ENCODE measurements around the gene LAMB1. TPM values are rescaled to one million over a fixed set of nuclear protein-coding genes. Genes with fewer than 3 reads are reported as not detected.
"Not testable (repeated sequence)": the region's sequence is repeated elsewhere in the genome, so short reads cannot be mapped to it uniquely, and the experiment has no call there.

The LAMB1 gene
- total RNA-seq, 5 donors from 2014 or later (not counting 1 experiment from before 2014, with no cell fraction given): 0.56 to 1.4 (median 1.0) TPM; not detected in 2

DNA sequence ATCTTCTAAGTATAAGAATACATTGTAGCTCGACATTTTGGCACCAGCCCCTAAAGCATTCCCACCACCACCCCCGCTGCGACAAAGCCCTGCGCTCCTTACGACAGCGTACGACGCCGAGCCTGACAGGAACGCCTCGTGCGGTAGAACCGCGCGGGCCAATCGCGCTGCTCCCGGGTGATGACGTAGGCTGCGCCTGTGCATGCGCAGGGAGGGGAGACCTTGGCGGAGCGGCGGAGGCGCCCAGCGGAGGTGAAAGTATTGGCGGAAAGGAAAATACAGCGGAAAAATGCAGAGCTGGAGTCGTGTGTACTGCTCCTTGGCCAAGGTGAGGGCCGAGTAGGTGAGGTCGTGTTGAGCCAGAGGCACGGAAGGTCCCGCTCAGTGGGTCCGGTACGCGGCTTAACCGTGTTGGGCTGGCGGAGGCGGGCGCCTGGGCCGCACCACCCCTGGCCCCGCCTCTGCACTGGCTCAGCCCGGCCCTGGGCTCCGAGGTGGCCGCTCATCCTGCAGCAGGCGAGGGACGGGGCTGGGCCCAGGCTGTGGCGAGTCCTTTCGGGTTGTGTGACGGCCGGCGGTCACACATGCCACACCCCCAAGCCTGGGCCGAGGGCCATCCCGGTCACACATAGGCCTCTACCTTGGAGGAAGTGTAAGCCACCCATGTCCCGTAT is 111.9 kb downstream of the LAMB1 start, which contains the start of gene DLD:
TSS of gene DLD (plus strand) at position 222 of the 674 bp plus-strand sequence. CDS start at position 290, 68 bp downstream.
- Histone ChIP-seq H3K4me1 (ENCODE audit: control insufficient read depth in 1 of 2, extremely low read depth in 1 of 2, insufficient read depth in 2 of 2, low read length in 2 of 2) (peaks cover 18 to 24% of the 10 kb centered on the region in 2 experiments), H3K27ac (ENCODE audit: low read length) (peak within 1 kb of the TSS; percentile 95), H3K27me3 (replicated peaks in 1 of 2; ENCODE audit: control insufficient read depth in 2 of 2, extremely low read depth in 1 of 2, insufficient read depth in 2 of 2, low read length in 1 of 2) (no peaks in the 10 kb centered on the region), H3K36me3 (ENCODE audit: control insufficient read depth in 2 of 2, extremely low read depth in 1 of 2, insufficient read depth in 1 of 2, low read length in 1 of 2) (peaks cover 0 to 20% of the 10 kb centered on the region in 2 donors), H3K4me3 (ENCODE audit: control insufficient read depth in 1 of 2, extremely low read depth in 1 of 2, low read length in 1 of 2) (peak within 1 kb of the TSS; percentile 77 to 90), H3K9me3 (no peaks in the 10 kb centered on the region)
- H3K27ac Mint-ChIP-seq: peak within 1 kb of the TSS; percentile 94 to 98
- DNase-seq (peak; percentile 84 to 97 (median 93)), ATAC-seq (replicated peaks in 1 of 4) (peak; percentile 97 to 99 (median 99))
- under 1% methylated on average over 51 of the region's 55 CpGs for WGBS (ENCODE audit: insufficient coverage)
- H3K9me3 Mint-ChIP-seq: no peaks in the 10 kb centered on the region
- peaks cover 49 to 52% (median 49%) of the 10 kb centered on the region in 3 donors for H3K4me1 Mint-ChIP-seq
- no peaks in the 10 kb centered on the region for H3K27me3 Mint-ChIP-seq
- CTCF ChIA-PET: interaction anchor here (0.8 to 4.7 kb wide), 10 partner anchors 10 to 697 kb away, joined by 3 to 30 read pairs (median 6); partner anchors contain the start of gene CBLL1 (in 1 of the 2)
- peaks cover 25% of the 10 kb centered on the region for H3K36me3 Mint-ChIP-seq
- POLR2A ChIA-PET: interaction anchor here in 1 of 2 donors (0.6 to 2.2 kb wide), 5 partner anchors 16 to 722 kb away, joined by 3 to 13 read pairs (median 5); partner anchors contain the start of genes CBLL1, DNAJB9, HBP1 and THAP5
- H3K4me3 Mint-ChIP-seq: peak within 1 kb of the TSS; percentile 96 to 98 (median 98)

DNA sequence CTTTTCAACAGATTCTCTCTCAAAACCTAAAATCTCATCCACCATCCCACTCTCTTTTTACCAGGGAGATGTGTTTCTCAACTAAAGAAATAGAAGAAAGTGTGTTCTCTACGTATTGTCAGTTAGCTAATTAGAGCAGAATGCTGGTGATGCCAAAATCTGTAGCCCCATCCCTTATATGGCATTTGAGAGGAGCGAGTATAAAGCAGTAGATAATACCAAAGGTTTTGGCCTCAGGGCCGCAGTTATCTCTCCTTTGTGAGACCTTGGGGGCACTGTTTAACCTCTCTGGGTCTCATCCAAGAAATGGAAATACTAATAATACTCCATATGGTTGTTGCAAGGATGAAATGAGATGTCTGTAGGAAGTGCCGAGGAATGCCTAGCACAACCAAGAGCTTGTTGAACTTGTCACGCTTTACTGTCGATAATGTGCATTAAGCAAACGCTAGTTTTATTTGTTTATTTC is 112.4 kb downstream of the LAMB1 start:
- peaks cover 19% of the 10 kb centered on the region for H3K36me3 Mint-ChIP-seq
- Histone ChIP-seq H3K9me3 (no peaks in the 10 kb centered on the region), H3K36me3 (ENCODE audit: control insufficient read depth in 2 of 2, extremely low read depth in 1 of 2, insufficient read depth in 1 of 2, low read length in 1 of 2) (peaks cover 0 to 20% of the 10 kb centered on the region in 2 donors), H3K4me1 (ENCODE audit: control insufficient read depth in 1 of 2, extremely low read depth in 1 of 2, insufficient read depth in 2 of 2, low read length in 2 of 2) (peaks cover 18 to 23% of the 10 kb centered on the region in 2 experiments), H3K27ac (ENCODE audit: low read length) (peak overlapping the region; percentile 95), H3K4me3 (ENCODE audit: control insufficient read depth in 1 of 2, extremely low read depth in 1 of 2, low read length in 1 of 2) (peak overlapping the region; percentile 77 to 90), H3K27me3 (replicated peaks in 1 of 2; ENCODE audit: control insufficient read depth in 2 of 2, extremely low read depth in 1 of 2, insufficient read depth in 2 of 2, low read length in 1 of 2) (no peaks in the 10 kb centered on the region)
- ATAC-seq (replicated peaks in 1 of 4) (peak; percentile 19 to 36 (median 24)), DNase-seq (peak in 2 of 35 experiments; percentile 9 to 48)
- WGBS (ENCODE audit: insufficient coverage): no CpG with 5 or more reads among the region's 7 CpGs
- H3K4me1 Mint-ChIP-seq: peaks cover 43 to 47% (median 44%) of the 10 kb centered on the region in 3 donors
- no peaks in the 10 kb centered on the region for H3K9me3 Mint-ChIP-seq
- H3K27me3 Mint-ChIP-seq: peaks cover 0 to 1% of the 10 kb centered on the region in 2 donors
- ChIA-PET POLR2A (interaction anchor here in 1 of 2 donors (0.6 to 2.2 kb wide), 5 partner anchors 14 to 679 kb away, joined by 3 to 13 read pairs (median 7); partner anchors contain the start of genes CBLL1, DNAJB9 and THAP5), CTCF (interaction anchor here (0.6 to 4.7 kb wide), 11 partner anchors 9 to 697 kb away, joined by 3 to 30 read pairs (median 4); partner anchors contain the start of gene CBLL1 (in 1 of the 2))
- peak overlapping the region; percentile 94 to 98 for H3K27ac Mint-ChIP-seq
- H3K4me3 Mint-ChIP-seq: peak overlapping the region; percentile 96 to 98 (median 98)

DNA sequence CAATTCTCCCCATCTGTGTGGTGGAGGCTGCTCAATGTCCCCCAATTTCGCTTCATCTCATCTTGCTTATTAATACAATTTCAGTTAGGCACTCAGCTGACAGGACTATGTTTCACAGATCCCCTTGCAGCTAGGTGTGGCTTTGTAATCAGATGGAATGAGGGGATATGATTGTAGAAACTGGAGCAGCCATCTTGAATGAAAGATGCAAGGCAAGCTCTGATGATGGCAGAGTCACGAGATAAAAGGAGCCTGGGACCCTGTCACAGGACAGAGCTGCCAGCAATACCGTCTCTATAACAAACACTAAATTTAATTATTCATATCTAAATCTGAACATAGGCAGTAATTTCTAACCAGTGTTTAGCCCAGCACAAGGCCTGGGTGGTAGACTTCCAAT is 113.0 kb downstream of the LAMB1 start:
- ATAC-seq (replicated peaks in 1 of 4) (no peak), DNase-seq (no peak)
- no peak overlapping the region for H3K4me3 ChIP-seq (ENCODE audit: control insufficient read depth in 1 of 2, extremely low read depth in 1 of 2, low read length in 1 of 2)
- ChIA-PET POLR2A (interaction anchor here in 1 of 2 donors (0.6 to 2.2 kb wide), 5 partner anchors 14 to 679 kb away, joined by 3 to 13 read pairs (median 7); partner anchors contain the start of genes CBLL1, DNAJB9 and THAP5), CTCF (interaction anchor here (0.6 to 4.7 kb wide), 7 partner anchors 11 to 696 kb away, joined by 3 to 30 read pairs (median 11); partner anchors contain the start of gene CBLL1 (in 1 of the 2))
- H3K36me3 ChIP-seq (ENCODE audit: control insufficient read depth in 2 of 2, extremely low read depth in 1 of 2, insufficient read depth in 1 of 2, low read length in 1 of 2): peaks cover 0 to 15% of the 10 kb centered on the region in 2 donors
- peaks cover 14% of the 10 kb centered on the region for H3K36me3 Mint-ChIP-seq
- H3K27me3 ChIP-seq (replicated peaks in 1 of 2; ENCODE audit: control insufficient read depth in 2 of 2, extremely low read depth in 1 of 2, insufficient read depth in 2 of 2, low read length in 1 of 2): no peaks in the 10 kb centered on the region
- peak overlapping the region; percentile 96 to 98 (median 98) for H3K4me3 Mint-ChIP-seq
- no CpG with 5 or more reads among the region's 3 CpGs for WGBS (ENCODE audit: insufficient coverage)
- no peaks in the 10 kb centered on the region for H3K9me3 Mint-ChIP-seq
- H3K9me3 ChIP-seq: no peaks in the 10 kb centered on the region
- peak overlapping the region; percentile 95 for H3K27ac ChIP-seq (ENCODE audit: low read length)
- peaks cover 38 to 42% (median 39%) of the 10 kb centered on the region in 3 donors for H3K4me1 Mint-ChIP-seq
- peaks cover 18 to 23% of the 10 kb centered on the region in 2 experiments for H3K4me1 ChIP-seq (ENCODE audit: control insufficient read depth in 1 of 2, extremely low read depth in 1 of 2, insufficient read depth in 2 of 2, low read length in 2 of 2)
- peak overlapping the region; percentile 94 to 98 for H3K27ac Mint-ChIP-seq
- peaks cover 3% of the 10 kb centered on the region in 2 donors for H3K27me3 Mint-ChIP-seq

DNA sequence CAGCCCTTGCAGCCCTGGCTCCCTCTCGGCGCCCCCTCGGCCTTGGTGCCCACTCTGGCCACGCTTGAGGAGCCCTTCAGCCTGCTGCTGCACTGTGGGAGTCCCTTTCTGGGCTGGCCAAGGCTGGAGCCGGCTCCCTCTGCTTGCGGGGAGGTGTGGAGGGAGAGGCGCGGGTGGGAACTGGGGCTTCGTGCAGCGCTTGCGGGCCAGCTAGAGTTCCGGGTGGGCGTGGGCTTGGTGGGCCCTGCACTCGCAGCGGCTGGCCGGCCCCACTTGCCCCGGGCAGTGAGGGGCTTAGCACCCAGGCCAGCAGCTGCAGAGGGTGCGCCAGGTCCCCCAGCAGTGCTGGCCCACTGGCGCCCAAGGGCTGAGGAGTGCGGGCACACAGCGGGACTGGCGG is 115.1 kb downstream of the LAMB1 start:
- H3K4me3 ChIP-seq (ENCODE audit: control insufficient read depth in 1 of 2, extremely low read depth in 1 of 2, low read length in 1 of 2); H3K27ac Mint-ChIP-seq; POLR2A ChIA-PET; DNase-seq; H3K27ac ChIP-seq (ENCODE audit: low read length); H3K36me3 Mint-ChIP-seq; H3K9me3 ChIP-seq; H3K27me3 ChIP-seq (replicated peaks in 1 of 2; ENCODE audit: control insufficient read depth in 2 of 2, extremely low read depth in 1 of 2, insufficient read depth in 2 of 2, low read length in 1 of 2); ATAC-seq (replicated peaks in 1 of 4); H3K4me3 Mint-ChIP-seq; H3K36me3 ChIP-seq (ENCODE audit: control insufficient read depth in 2 of 2, extremely low read depth in 1 of 2, insufficient read depth in 1 of 2, low read length in 1 of 2); H3K9me3 Mint-ChIP-seq: not testable (repeated sequence)
- CTCF ChIA-PET: interaction anchor here in 1 of 2 donors (1.9 to 4.7 kb wide), 2 partner anchors 9 to 13 kb away, joined by 5 to 29 read pairs; no protein-coding TSS in a partner anchor
- Mint-ChIP-seq H3K27me3 (peaks cover 3 to 11% of the 10 kb centered on the region in 2 donors), H3K4me1 (peaks cover 16 to 21% (median 19%) of the 10 kb centered on the region in 3 donors)
- WGBS (ENCODE audit: insufficient coverage): 95% methylated on average over 20 of the region's 22 CpGs
- H3K4me1 ChIP-seq (ENCODE audit: control insufficient read depth in 1 of 2, extremely low read depth in 1 of 2, insufficient read depth in 2 of 2, low read length in 2 of 2): peaks cover 9 to 16% of the 10 kb centered on the region in 2 experiments

DNA sequence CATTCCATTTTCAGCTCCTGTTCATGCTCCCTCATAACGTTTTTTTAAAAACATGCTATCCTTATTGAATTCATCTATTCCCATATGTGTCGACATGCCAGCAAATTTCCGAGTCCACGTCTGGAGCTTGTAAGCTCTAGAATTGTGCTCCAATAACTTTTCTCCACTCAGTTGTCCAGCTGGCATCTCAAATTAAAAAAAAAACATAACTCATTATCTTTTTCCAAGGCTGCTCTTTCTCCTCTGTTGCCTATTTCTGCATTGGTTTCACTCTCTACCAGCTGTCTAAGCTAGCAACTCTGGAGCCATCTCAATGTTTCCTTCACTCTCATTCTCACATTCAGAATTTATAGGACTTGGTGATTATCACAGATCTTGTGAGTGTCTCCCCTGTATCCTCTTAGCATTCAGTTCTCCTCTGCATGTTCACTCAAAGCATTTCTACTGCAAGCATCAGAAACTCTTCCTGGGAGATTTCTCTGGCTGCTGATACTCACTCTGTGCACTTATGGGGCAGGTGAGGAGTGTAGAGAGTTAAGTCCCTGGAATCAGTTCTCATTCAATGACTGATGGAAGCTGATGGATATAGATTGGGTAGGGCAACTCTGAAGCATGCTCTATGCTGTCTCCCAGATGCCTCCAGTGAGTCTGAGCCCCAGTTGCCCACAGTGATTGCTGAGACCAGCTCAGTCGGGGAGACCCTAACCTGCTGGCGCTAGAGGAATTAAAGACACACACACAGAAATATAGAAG is 118.7 kb downstream of the LAMB1 start:
- H3K9me3 ChIP-seq: no peaks in the 10 kb centered on the region
- H3K4me1 Mint-ChIP-seq: peaks cover 0 to 6% (median 5%) of the 10 kb centered on the region in 3 donors
- peaks cover 5 to 11% of the 10 kb centered on the region in 2 donors for H3K27me3 Mint-ChIP-seq
- no peak overlapping the region for H3K4me3 Mint-ChIP-seq
- ATAC-seq (replicated peaks in 1 of 4) (no peak), DNase-seq (no peak)
- no peaks in the 10 kb centered on the region for H3K9me3 Mint-ChIP-seq
- no peak overlapping the region for H3K4me3 ChIP-seq (ENCODE audit: control insufficient read depth in 1 of 2, extremely low read depth in 1 of 2, low read length in 1 of 2)
- H3K27me3 ChIP-seq (replicated peaks in 1 of 2; ENCODE audit: control insufficient read depth in 2 of 2, extremely low read depth in 1 of 2, insufficient read depth in 2 of 2, low read length in 1 of 2): peaks cover 0 to 8% of the 10 kb centered on the region in 2 experiments
- WGBS (ENCODE audit: insufficient coverage): 88% methylated on average over 4 of the region's 6 CpGs
- H3K36me3 Mint-ChIP-seq: no peaks in the 10 kb centered on the region
- POLR2A ChIA-PET: no interaction called here
- H3K36me3 ChIP-seq (ENCODE audit: control insufficient read depth in 2 of 2, extremely low read depth in 1 of 2, insufficient read depth in 1 of 2, low read length in 1 of 2): no peaks in the 10 kb centered on the region
- CTCF ChIA-PET: interaction anchor here (0.6 to 0.7 kb wide), 2 partner anchors 9 kb away, joined by 3 to 5 read pairs; no protein-coding TSS in a partner anchor
- H3K27ac Mint-ChIP-seq: no peak overlapping the region
- no peak overlapping the region for H3K27ac ChIP-seq (ENCODE audit: low read length)
- H3K4me1 ChIP-seq (ENCODE audit: control insufficient read depth in 1 of 2, extremely low read depth in 1 of 2, insufficient read depth in 2 of 2, low read length in 2 of 2): no peaks in the 10 kb centered on the region

Data from T-cell (primary cell).